ENCODE data around the gene ATP9B.

ATP9B gene

DNA sequence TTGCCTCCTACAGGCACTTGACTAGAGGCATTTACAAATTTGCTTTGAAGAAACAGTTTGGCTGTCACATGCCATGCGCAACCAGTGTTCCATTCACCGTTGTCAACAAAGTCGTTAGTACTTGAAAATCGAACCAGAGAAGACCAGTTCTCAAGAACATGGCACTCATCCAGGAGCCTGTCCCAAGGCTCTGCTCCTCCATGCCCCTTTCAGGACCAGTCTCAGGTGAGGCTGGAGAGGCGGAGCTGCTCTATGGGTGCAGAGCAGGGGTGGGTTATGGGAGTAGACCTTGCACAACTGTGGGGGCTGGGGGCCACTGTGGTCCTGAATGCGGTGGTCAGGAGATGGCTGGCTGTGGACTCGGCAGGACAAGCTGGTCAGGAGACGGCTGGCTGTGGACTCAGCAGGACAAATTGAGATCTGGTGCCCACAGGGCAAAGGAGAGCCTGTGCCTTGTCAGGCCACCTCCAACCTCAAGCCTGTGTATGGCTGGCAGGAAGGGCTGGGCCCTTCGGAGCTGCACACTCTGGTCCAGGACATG, 12.3 kb upstream of the ATP9B start:
- DNase-seq (ENCODE audit: low read depth), result no peak
- no peak overlapping the region for H3K4me3 ChIP-seq (ENCODE audit: control insufficient read depth, low read depth, low read length)
- TF ChIP-seq, protein P1, sequence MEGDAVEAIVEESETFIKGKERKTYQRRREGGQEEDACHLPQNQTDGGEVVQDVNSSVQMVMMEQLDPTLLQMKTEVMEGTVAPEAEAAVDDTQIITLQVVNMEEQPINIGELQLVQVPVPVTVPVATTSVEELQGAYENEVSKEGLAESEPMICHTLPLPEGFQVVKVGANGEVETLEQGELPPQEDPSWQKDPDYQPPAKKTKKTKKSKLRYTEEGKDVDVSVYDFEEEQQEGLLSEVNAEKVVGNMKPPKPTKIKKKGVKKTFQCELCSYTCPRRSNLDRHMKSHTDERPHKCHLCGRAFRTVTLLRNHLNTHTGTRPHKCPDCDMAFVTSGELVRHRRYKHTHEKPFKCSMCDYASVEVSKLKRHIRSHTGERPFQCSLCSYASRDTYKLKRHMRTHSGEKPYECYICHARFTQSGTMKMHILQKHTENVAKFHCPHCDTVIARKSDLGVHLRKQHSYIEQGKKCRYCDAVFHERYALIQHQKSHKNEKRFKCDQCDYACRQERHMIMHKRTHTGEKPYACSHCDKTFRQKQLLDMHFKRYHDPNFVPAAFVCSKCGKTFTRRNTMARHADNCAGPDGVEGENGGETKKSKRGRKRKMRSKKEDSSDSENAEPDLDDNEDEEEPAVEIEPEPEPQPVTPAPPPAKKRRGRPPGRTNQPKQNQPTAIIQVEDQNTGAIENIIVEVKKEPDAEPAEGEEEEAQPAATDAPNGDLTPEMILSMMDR (conservative IDR thresholded peaks at IDR 0.05; ENCODE audit: control insufficient read depth, insufficient read depth, low read depth, low read length), result no peak

DNA sequence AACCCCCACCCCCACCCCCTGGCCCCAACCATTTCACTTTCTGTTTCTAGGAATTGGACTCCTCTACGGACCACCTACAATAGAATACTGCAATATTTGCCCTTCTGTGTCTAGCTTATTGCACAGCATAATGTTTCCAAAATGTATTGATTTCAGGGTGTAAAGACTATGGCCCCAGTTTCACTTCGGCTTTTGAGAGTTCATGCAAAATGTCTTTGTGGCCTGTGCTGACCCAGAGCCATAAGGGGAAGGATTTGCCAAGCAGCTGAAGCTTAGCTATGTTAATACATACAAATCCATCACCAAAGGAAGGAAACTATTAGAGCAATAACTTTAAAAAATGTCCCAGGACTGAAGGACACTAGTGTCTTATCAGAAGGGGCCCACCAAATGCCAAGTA, 11.2 kb upstream of the ATP9B start:
- no peak for DNase-seq (ENCODE audit: low read depth)
- TF ChIP-seq, protein P1 (conservative IDR thresholded peaks at IDR 0.05; ENCODE audit: control insufficient read depth, insufficient read depth, low read depth, low read length), result no peak
- H3K4me3 ChIP-seq (ENCODE audit: control insufficient read depth, low read depth, low read length), result no peak overlapping the region

DNA sequence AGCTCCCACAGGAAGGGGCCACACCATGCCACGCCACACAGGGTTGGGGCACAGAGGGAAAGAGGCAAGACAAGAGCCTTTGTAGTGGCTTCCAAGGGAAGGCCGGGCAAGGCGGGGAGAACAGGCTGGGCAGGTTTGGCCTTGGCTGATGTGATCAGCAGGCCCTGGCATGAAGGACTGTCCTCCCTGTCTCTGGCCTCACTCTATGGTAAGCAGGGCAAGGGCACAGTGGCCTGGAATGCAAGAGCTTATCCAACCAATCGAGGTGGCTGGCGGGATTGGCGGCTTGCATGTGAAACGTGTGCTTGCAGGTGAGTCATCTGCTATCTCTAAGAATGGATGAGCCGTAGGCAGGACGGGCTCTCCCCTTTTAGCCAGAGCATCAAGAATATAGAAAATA, 6.4 kb upstream of the ATP9B start:
- TF ChIP-seq, protein P1 (conservative IDR thresholded peaks at IDR 0.05; ENCODE audit: control insufficient read depth, insufficient read depth, low read depth, low read length), result no peak
- no peak overlapping the region for H3K4me3 ChIP-seq (ENCODE audit: control insufficient read depth, low read depth, low read length)
- no peak for DNase-seq (ENCODE audit: low read depth)

DNA sequence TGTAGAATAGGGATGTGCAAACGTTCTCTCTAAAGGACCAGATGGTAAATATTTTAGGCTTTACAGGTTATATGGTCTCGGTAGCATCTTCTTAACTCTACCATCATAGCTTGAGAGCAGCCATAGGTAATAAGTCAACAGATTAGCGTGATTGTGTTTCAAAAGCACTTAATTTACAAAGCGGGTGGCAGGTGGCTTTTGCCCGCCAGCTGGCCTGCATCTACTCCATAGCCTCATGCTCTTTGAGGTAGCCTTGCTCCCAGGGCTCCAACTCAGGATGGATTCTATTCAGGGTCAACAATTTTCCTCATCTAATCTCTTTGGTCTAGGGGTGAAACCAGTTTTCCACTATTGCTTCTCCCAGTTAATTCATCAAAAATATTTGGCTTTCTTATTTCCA, 5.0 kb upstream of the ATP9B start:
- TF ChIP-seq, protein P1 (conservative IDR thresholded peaks at IDR 0.05; ENCODE audit: control insufficient read depth, insufficient read depth, low read depth, low read length), result no peak
- no peak overlapping the region for H3K4me3 ChIP-seq (ENCODE audit: control insufficient read depth, low read depth, low read length)
- DNase-seq (ENCODE audit: low read depth), result no peak

DNA sequence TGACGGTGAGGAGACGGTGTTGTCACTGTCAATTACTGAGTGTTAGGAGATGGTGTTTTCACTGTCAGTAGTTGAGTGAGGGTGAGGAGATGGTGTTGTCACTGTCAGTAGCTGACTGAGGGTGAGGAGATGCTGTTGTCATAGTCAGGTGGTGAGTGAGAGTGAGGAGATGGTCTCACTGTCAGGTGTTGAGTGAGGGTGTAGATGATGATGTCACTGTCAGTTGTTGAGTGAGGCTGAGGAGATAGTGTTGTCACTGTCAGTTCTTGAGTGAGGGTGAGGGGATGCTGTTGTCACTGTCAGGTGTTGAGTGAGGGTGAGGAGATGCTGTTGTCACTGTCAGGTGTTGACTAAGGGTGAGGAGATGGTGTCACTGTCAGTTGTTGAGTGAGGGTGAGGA, 3.4 kb upstream of the ATP9B start:
- no peak for DNase-seq (ENCODE audit: low read depth)
- TF ChIP-seq, protein P1 (conservative IDR thresholded peaks at IDR 0.05; ENCODE audit: control insufficient read depth, insufficient read depth, low read depth, low read length), result no peak
- no peak overlapping the region for H3K4me3 ChIP-seq (ENCODE audit: control insufficient read depth, low read depth, low read length)

DNA sequence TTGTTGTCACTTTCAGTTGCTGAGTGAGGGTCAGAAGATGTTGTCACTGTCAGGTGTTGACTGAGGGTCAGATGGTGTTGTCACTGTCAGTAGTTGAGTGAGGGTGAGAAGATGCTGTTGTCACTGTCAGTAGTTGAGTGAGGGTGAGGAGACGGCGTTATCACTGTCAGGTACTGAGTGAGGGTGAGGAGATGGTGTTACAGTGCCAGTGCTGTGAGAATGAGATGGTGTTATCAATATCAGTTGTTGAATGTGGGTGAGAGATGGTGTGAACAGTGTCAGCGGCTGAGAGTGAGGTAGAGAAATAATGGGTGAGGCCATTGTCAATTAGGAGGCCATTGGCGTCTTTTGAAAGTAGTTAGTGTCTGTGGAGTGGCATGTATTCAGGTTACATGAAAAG, 1.6 kb upstream of the ATP9B start:
- TF ChIP-seq, protein P1 (conservative IDR thresholded peaks at IDR 0.05; ENCODE audit: control insufficient read depth, insufficient read depth, low read depth, low read length), result no peak
- no peak overlapping the region for H3K4me3 ChIP-seq (ENCODE audit: control insufficient read depth, low read depth, low read length)
- DNase-seq (ENCODE audit: low read depth), result no peak
